HepG2 (cell line): ENCODE data around the gene NEU1. TPM values are rescaled to one million over a fixed set of nuclear protein-coding genes. Genes with fewer than 3 reads are reported as not detected.
A peak's percentile ranks its signal among the peaks of the same experiment; 100 is the strongest.

Source experiments
- HDAC2 ChIP-seq: sonication (generic); formaldehyde crosslinking; IDR thresholded peaks from 2 replicates; pipeline ENCODE4 v1.4.0; 2020; ENCODE audit warnings: missing genetic modification reagents
- IRF2 ChIP-seq: IDR thresholded peaks from 2 replicates; pipeline ENCODE4 v1.6.1; 2018; ENCODE audit warnings: missing genetic modification reagents, missing compliant biosample characterization
- ISX ChIP-seq: sonication (generic); formaldehyde crosslinking; conservative IDR thresholded peaks from 2 replicates; pipeline ENCODE4 v1.5.0; 2020; ENCODE audit warnings: missing genetic modification reagents
- MTF1 ChIP-seq: sonication (generic); formaldehyde crosslinking; IDR thresholded peaks from 2 replicates; pipeline ENCODE4 v1.5.0; 2020; ENCODE audit warnings: missing genetic modification reagents
- RELA ChIP-seq: sonication (generic); formaldehyde crosslinking; IDR thresholded peaks from 2 replicates; pipeline ENCODE4 v1.4.0; 2020; ENCODE audit warnings: missing genetic modification reagents
- SIX4 ChIP-seq: sonication (generic); formaldehyde crosslinking; IDR thresholded peaks from 2 replicates; pipeline ENCODE4 v1.4.0; 2020; ENCODE audit warnings: missing genetic modification reagents
- SNAI1 ChIP-seq: sonication (generic); formaldehyde crosslinking; IDR thresholded peaks from 2 replicates; pipeline ENCODE4 v1.5.0; 2020; ENCODE audit warnings: mild to moderate bottlenecking, missing genetic modification reagents, borderline replicate concordance
- SRSF4 ChIP-seq: fragments of 200-400 bp; formaldehyde crosslinking; IDR thresholded peaks from one replicate; pipeline ENCODE4 v1.6.1; 2018; ENCODE audit warnings: mild to moderate bottlenecking, low read depth, low read length, moderate library complexity; ENCODE audit not compliant: poor library complexity, severe bottlenecking
- ZNF180 ChIP-seq: sonication (generic); formaldehyde crosslinking; IDR thresholded peaks from 2 replicates; pipeline ENCODE4 v1.4.0; 2020; ENCODE audit warnings: low read depth, missing genetic modification reagents, borderline replicate concordance
- ZNF720 ChIP-seq: sonication (generic); formaldehyde crosslinking; IDR thresholded peaks from 2 replicates; pipeline ENCODE4 v1.4.0; 2020; ENCODE audit warnings: missing genetic modification reagents
- ZNF773 ChIP-seq: sonication (generic); formaldehyde crosslinking; IDR thresholded peaks from 2 replicates; pipeline ENCODE4 v1.4.0; 2020; ENCODE audit warnings: missing genetic modification reagents, borderline replicate concordance
- ZNF841 ChIP-seq: sonication (generic); formaldehyde crosslinking; IDR thresholded peaks from 2 replicates; pipeline ENCODE4 v1.8.1; 2023; ENCODE audit warnings: missing genetic modification reagents, borderline replicate concordance
- polyA plus RNA-seq, 8 experiments: library from polyadenylated mRNA; depleted of rRNA in 3 of 8; stranded (reverse) in 7 of 8; unstranded in 1 of 8; fragments of >200 nt; fragmentation: Illumina TruSeq in 4 of 8; extraction: Trizol in 4 of 8; gene quantifications; 2 replicates each; pipeline versions ENCODE4 v1.2.1 to v1.2.3, GENCODE V29; 2011 to 2016; ENCODE audit warnings: low read depth in 4 of 8, missing spikeins in 1 of 8, mixed read lengths in 1 of 8; ENCODE audit not compliant: insufficient read depth in 1 of 8
- total RNA-seq, 5 experiments: library from RNA; depleted of rRNA; stranded (reverse); fragments of >200 nt; fragmentation: Illumina TruSeq; extraction: Trizol; gene quantifications; 2 replicates each; pipeline ENCODE4 v1.2.3, GENCODE V29; 2016; ENCODE audit warnings: low read depth in 1 of 5
- TF ChIP-seq, protein P1 (sequence below): sonication (generic); formaldehyde crosslinking; IDR thresholded peaks from 2 replicates; pipeline ENCODE4 v1.4.0; 2020; ENCODE audit warnings: mild to moderate bottlenecking, missing genetic modification reagents, borderline replicate concordance
- TF ChIP-seq, protein P2 (sequence below): sonication (generic); formaldehyde crosslinking; IDR thresholded peaks from 2 replicates; pipeline ENCODE4 v1.4.0; 2020; ENCODE audit warnings: missing genetic modification reagents, low read depth, mild to moderate bottlenecking, borderline replicate concordance
- TF ChIP-seq, protein P3 (sequence below): sonication (generic); formaldehyde crosslinking; IDR thresholded peaks from 2 replicates; pipeline ENCODE4 v1.4.0; 2020; ENCODE audit warnings: missing genetic modification reagents, borderline replicate concordance
- TF ChIP-seq, protein P4 (sequence below): sonication (generic); formaldehyde crosslinking; IDR thresholded peaks from 2 replicates; pipeline ENCODE4 v1.5.1; 2020; ENCODE audit warnings: missing genetic modification reagents, mild to moderate bottlenecking, borderline replicate concordance
- TF ChIP-seq, protein P5 (sequence below): sonication (generic); formaldehyde crosslinking; IDR thresholded peaks from 2 replicates; pipeline ENCODE4 v1.4.0; 2020; ENCODE audit warnings: missing genetic modification reagents, borderline replicate concordance

The NEU1 gene
- total and polyA plus RNA-seq, 2 of the 13 experiments (the other 11 are each of a cell fraction or from before 2014, with no cell fraction given), result 215 to 297 TPM

DNA sequence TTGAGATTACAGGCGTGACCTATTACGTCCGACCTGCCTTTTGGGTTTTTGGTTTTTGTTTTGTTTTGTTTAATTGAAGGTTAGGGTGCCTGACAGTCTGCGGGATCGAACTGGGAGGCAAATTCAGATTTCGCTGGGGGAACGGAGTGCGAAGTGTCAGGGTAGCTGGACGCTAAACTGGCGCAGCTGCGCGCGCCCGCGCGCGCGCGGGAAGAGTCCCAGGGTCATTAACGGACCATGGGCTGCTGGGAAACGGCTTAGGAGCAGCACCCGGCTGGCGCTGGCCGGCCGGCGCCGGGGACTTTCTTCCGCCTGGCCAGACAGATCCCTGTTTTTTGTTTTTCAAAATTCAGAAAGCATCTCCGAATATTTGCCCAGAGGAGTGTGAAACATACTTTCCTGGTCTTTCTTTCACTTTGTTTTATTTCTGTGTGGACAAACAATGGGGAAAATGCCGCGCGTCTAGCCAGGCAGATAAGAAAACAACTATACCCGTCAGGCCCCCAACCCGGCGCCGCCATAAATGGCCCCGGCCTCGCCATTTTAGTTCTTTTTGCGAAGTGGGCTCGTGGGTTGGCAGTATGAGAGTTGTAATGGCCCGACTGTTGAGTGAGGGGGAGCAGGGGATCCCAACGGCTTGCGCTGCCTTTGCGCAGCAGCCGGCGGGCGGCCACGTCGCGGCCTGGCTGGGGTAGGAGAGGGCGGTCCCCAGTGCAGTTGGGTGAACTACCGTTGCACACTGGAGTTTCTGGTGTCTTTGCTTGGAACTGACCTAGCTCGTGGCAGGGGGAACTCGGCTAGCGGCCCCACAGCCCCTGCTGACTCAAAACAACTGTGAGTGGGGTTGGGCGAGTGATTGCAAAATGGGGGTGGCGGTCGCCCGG, 28.0 kb downstream of the NEU1 start (continued):
- TF ChIP-seq ZNF773 (CRISPR knock-in tag) (peak; percentile 78; the same call in 1 of the 2 replicates), ZNF720 (no peak), ZNF180 (0 out of 2 replicates have a peak, but pooled peaks have one; percentile 39), SIX4 (CRISPR knock-in tag) (no peak), IRF2 (CRISPR knock-in tag) (peak; percentile 49), RELA (CRISPR knock-in tag) (0 out of 2 replicates have a peak, but pooled peaks have one; percentile 57), SRSF4 (peak; percentile 43), ZNF841 (CRISPR knock-in tag) (no peak), HDAC2 (CRISPR knock-in tag) (peak; percentile 46; the same call in 1 of the 2 replicates), MTF1 (CRISPR knock-in tag) (no peak; the same call in 1 of the 2 replicates), SNAI1 (CRISPR knock-in tag) (peak; percentile 86), ISX (CRISPR knock-in tag) (peak; percentile 64)
- TF ChIP-seq, protein P1, sequence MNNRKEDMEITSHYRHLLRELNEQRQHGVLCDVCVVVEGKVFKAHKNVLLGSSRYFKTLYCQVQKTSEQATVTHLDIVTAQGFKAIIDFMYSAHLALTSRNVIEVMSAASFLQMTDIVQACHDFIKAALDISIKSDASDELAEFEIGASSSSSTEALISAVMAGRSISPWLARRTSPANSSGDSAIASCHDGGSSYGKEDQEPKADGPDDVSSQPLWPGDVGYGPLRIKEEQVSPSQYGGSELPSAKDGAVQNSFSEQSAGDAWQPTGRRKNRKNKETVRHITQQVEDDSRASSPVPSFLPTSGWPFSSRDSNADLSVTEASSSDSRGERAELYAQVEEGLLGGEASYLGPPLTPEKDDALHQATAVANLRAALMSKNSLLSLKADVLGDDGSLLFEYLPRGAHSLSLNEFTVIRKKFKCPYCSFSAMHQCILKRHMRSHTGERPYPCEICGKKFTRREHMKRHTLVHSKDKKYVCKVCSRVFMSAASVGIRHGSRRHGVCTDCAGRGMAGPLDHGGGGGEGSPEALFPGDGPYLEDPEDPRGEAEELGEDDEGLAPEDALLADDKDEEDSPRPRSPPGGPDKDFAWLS, result no peak
- TF ChIP-seq, protein P2, sequence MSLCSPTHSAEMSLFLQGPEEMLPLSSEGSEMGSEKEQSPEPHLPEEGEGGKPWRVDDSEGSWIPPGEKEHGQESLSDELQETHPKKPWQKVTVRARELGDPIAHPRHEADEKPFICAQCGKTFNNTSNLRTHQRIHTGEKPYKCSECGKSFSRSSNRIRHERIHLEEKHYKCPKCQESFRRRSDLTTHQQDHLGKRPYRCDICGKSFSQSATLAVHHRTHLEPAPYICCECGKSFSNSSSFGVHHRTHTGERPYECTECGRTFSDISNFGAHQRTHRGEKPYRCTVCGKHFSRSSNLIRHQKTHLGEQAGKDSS, result peak; percentile 74; the same call in 1 of the 2 replicates
- TF ChIP-seq, protein P3, sequence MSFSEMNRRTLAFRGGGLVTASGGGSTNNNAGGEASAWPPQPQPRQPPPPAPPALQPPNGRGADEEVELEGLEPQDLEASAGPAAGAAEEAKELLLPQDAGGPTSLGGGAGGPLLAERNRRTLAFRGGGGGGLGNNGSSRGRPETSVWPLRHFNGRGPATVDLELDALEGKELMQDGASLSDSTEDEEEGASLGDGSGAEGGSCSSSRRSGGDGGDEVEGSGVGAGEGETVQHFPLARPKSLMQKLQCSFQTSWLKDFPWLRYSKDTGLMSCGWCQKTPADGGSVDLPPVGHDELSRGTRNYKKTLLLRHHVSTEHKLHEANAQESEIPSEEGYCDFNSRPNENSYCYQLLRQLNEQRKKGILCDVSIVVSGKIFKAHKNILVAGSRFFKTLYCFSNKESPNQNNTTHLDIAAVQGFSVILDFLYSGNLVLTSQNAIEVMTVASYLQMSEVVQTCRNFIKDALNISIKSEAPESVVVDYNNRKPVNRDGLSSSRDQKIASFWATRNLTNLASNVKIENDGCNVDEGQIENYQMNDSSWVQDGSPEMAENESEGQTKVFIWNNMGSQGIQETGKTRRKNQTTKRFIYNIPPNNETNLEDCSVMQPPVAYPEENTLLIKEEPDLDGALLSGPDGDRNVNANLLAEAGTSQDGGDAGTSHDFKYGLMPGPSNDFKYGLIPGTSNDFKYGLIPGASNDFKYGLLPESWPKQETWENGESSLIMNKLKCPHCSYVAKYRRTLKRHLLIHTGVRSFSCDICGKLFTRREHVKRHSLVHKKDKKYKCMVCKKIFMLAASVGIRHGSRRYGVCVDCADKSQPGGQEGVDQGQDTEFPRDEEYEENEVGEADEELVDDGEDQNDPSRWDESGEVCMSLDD (CRISPR knock-in tag), result peak; percentile 82; the same call in 1 of the 2 replicates
- TF ChIP-seq, protein P4, sequence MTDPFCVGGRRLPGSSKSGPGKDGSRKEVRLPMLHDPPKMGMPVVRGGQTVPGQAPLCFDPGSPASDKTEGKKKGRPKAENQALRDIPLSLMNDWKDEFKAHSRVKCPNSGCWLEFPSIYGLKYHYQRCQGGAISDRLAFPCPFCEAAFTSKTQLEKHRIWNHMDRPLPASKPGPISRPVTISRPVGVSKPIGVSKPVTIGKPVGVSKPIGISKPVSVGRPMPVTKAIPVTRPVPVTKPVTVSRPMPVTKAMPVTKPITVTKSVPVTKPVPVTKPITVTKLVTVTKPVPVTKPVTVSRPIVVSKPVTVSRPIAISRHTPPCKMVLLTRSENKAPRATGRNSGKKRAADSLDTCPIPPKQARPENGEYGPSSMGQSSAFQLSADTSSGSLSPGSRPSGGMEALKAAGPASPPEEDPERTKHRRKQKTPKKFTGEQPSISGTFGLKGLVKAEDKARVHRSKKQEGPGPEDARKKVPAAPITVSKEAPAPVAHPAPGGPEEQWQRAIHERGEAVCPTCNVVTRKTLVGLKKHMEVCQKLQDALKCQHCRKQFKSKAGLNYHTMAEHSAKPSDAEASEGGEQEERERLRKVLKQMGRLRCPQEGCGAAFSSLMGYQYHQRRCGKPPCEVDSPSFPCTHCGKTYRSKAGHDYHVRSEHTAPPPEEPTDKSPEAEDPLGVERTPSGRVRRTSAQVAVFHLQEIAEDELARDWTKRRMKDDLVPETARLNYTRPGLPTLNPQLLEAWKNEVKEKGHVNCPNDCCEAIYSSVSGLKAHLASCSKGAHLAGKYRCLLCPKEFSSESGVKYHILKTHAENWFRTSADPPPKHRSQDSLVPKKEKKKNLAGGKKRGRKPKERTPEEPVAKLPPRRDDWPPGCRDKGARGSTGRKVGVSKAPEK (CRISPR knock-in tag), result peak; percentile 63; the same call in 1 of the 2 replicates
- TF ChIP-seq, protein P5, sequence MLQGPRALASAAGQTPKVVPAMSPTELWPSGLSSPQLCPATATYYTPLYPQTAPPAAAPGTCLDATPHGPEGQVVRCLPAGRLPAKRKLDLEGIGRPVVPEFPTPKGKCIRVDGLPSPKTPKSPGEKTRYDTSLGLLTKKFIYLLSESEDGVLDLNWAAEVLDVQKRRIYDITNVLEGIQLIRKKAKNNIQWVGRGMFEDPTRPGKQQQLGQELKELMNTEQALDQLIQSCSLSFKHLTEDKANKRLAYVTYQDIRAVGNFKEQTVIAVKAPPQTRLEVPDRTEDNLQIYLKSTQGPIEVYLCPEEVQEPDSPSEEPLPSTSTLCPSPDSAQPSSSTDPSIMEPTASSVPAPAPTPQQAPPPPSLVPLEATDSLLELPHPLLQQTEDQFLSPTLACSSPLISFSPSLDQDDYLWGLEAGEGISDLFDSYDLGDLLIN (CRISPR knock-in tag), result peak; percentile 99
